GM18909 (cell line): Measurements from ENCODE around the gene IYD.

Experiments used
- ATAC-seq: cut with Tn5 transposase; IDR thresholded peaks from one replicate; pipeline ENCODE4 v1.9.1; 2021; ENCODE audit warnings: mild to moderate bottlenecking; ENCODE audit not compliant: unreplicated experiment, poor library complexity

IYD gene

GRCh38 chr6:150392452-150393220 is 23.8 kb downstream of the IYD start:
- ATAC-seq = no peak

- ATAC-seq = no peak
Measured at GRCh38 chr6:150394053-150394898, 25.5 kb downstream of the IYD start.

- ATAC-seq = no peak
Measured at GRCh38 chr6:150394899-150395295, 26.1 kb downstream of the IYD start.

- ATAC-seq = no peak
Measured at GRCh38 chr6:150395388-150396009, 26.7 kb downstream of the IYD start.

- ATAC-seq = no peak
Measured at GRCh38 chr6:150403458-150404246, 34.8 kb downstream of the IYD start.

GRCh38 chr6:150406948-150407347 is 38.1 kb downstream of the IYD start:
- no peak for ATAC-seq

- ATAC-seq = no peak
Measured at GRCh38 chr6:150408842-150409241, 40.0 kb downstream of the IYD start.

GRCh38 chr6:150409576-150410066 is 40.8 kb downstream of the IYD start:
- ATAC-seq = no peak

GRCh38 chr6:150410399-150410798 is 41.6 kb downstream of the IYD start:
- ATAC-seq = no peak

- ATAC-seq = no peak
Measured at GRCh38 chr6:150410906-150411305, 42.1 kb downstream of the IYD start.

- ATAC-seq = no peak
Measured at GRCh38 chr6:150412221-150412620, 43.4 kb downstream of the IYD start.

- ATAC-seq = no peak
Measured at GRCh38 chr6:150413198-150413597, 44.4 kb downstream of the IYD start.

- no peak for ATAC-seq
Measured at GRCh38 chr6:150413781-150414281, 45.0 kb downstream of the IYD start.

GRCh38 chr6:150416128-150416527 is 47.3 kb downstream of the IYD start:
- ATAC-seq = no peak

- ATAC-seq = no peak
Measured at GRCh38 chr6:150417250-150417649, 48.4 kb downstream of the IYD start.

- no peak for ATAC-seq
Measured at GRCh38 chr6:150417899-150418826, 49.4 kb downstream of the IYD start.

GRCh38 chr6:150418827-150419594 is 50.2 kb downstream of the IYD start:
- no peak for ATAC-seq

GRCh38 chr6:150420428-150420827 is 51.6 kb downstream of the IYD start:
- ATAC-seq = no peak
